ENCODE measurements around the gene HTR2A.

DNA sequence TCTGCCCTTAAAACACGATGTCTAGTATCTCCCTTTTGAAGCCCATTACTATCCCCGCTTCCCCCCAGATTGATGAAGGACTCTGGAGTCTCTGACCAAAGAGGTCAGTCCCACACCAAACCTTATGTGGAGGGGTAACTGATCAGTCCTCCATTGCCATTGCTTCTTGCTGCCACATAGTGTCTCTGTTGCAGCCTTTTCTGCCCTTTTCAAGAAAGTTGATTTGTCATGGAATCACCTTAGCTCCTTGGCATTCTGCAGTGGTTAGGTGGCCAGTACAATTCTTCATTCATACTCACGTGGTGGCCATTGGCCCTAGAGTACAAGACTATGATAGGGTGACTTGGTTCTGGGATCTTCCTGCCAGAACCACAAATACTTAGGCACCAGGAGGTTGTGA is 8.4 kb upstream of the HTR2A start:
- TF ChIP-seq, protein P1, sequence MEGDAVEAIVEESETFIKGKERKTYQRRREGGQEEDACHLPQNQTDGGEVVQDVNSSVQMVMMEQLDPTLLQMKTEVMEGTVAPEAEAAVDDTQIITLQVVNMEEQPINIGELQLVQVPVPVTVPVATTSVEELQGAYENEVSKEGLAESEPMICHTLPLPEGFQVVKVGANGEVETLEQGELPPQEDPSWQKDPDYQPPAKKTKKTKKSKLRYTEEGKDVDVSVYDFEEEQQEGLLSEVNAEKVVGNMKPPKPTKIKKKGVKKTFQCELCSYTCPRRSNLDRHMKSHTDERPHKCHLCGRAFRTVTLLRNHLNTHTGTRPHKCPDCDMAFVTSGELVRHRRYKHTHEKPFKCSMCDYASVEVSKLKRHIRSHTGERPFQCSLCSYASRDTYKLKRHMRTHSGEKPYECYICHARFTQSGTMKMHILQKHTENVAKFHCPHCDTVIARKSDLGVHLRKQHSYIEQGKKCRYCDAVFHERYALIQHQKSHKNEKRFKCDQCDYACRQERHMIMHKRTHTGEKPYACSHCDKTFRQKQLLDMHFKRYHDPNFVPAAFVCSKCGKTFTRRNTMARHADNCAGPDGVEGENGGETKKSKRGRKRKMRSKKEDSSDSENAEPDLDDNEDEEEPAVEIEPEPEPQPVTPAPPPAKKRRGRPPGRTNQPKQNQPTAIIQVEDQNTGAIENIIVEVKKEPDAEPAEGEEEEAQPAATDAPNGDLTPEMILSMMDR (IDR thresholded peaks at IDR 0.05) = no peak
- no peak for TF ChIP-seq POLR2A (IDR thresholded peaks at IDR 0.05)
